CD4-positive, alpha-beta T cell treated with Interleukin-10 for 1 hour (primary cell): Measurements from ENCODE around the gene HOMER2.
A peak's percentile ranks its signal among the peaks of the same experiment; 100 is the strongest.

ENCODE experiments used
- DNase-seq: peaks from one replicate; pipeline ENCODE4 v3.0.0-alpha.2; 2020

HOMER2 gene

GRCh38 chr15:82855286-82856100 is 97.0 kb downstream of the HOMER2 start:
- no peak for DNase-seq

- no peak for DNase-seq
Observed at GRCh38 chr15:82854554-82854953, 98.0 kb downstream of the HOMER2 start.

- DNase-seq = no peak
Observed at GRCh38 chr15:82852941-82853561, 99.5 kb downstream of the HOMER2 start.

- DNase-seq = no peak
Observed at GRCh38 chr15:82851981-82852511, 100.5 kb downstream of the HOMER2 start.

- DNase-seq = no peak
Observed at GRCh38 chr15:82851306-82851850, 101.1 kb downstream of the HOMER2 start.

- no peak for DNase-seq
Observed at GRCh38 chr15:82850731-82851130, 101.8 kb downstream of the HOMER2 start.

- peak; percentile 47 for DNase-seq
Observed at GRCh38 chr15:82849556-82850512, 102.7 kb downstream of the HOMER2 start.

- no peak for DNase-seq
Observed at GRCh38 chr15:82848241-82848993, 104.1 kb downstream of the HOMER2 start.

- DNase-seq = no peak
Observed at GRCh38 chr15:82847703-82848102, 104.8 kb downstream of the HOMER2 start.

GRCh38 chr15:82846621-82847020 is 105.9 kb downstream of the HOMER2 start:
- DNase-seq = no peak

GRCh38 chr15:82845686-82846085 is 106.8 kb downstream of the HOMER2 start:
- DNase-seq = no peak

- no peak for DNase-seq
Observed at GRCh38 chr15:82843566-82843965, 109.0 kb downstream of the HOMER2 start.

- no peak for DNase-seq
Observed at GRCh38 chr15:82840166-82840565, 112.4 kb downstream of the HOMER2 start.

GRCh38 chr15:82839136-82839535 is 113.4 kb downstream of the HOMER2 start:
- no peak for DNase-seq

GRCh38 chr15:82838096-82838735 is 114.3 kb downstream of the HOMER2 start:
- no peak for DNase-seq

- no peak for DNase-seq
Observed at GRCh38 chr15:82835391-82835917, 117.1 kb downstream of the HOMER2 start.

- no peak for DNase-seq
Observed at GRCh38 chr15:82833362-82833682, 119.2 kb downstream of the HOMER2 start.

- no peak for DNase-seq
Observed at GRCh38 chr15:82832601-82833361, 119.7 kb downstream of the HOMER2 start.

- no peak for DNase-seq
Observed at GRCh38 chr15:82831894-82832600, 120.5 kb downstream of the HOMER2 start.
